Body of pancreas (tissue), 4 donors: ENCODE results near the gene TNNI2. TPM values are rescaled to one million over a fixed set of nuclear protein-coding genes. Genes with fewer than 3 reads are reported as not detected.
A peak's percentile ranks its signal among the peaks of the same experiment; 100 is the strongest.

ENCODE experiments used
- ATAC-seq: fragments of 150-250 bp; one replicate; pipeline ENCODE4 v1.9.1; 2016
- DNase-seq, 4 donors: peaks; one replicate each; pipeline ENCODE4 v3.0.0-alpha.2; 2019
- H3K27ac ChIP-seq, 4 donors: fragments of 200-600 bp; sonication (generic); 1 replicate in 3 of 4; 2 replicates in 1 of 4; pipeline versions ENCODE4 v1.5.1 to v1.6.1; 2016 to 2019; ENCODE audit warnings: mild to moderate bottlenecking in 1 of 4, mixed read lengths in 1 of 4, moderate library complexity in 1 of 4
- H3K27me3 ChIP-seq, 2 donors: fragments of 200-600 bp; sonication (generic); one replicate each; pipeline ENCODE4 v1.6.0; 2016; ENCODE audit warnings: mild to moderate bottlenecking in 1 of 2
- H3K36me3 ChIP-seq, 2 donors: fragments of 200-600 bp; sonication (generic); replicated peaks in 1 of 2; 2 replicates each; pipeline ENCODE4 v1.5.1; 2016; ENCODE audit warnings: low read depth in 2 of 2; ENCODE audit not compliant: insufficient read depth in 1 of 2
- H3K4me1 ChIP-seq: fragments of 200-600 bp; sonication (generic); one replicate; pipeline ENCODE4 v1.6.0; 2016
- H3K4me3 ChIP-seq, 2 donors: fragments of 200-600 bp; sonication (generic); 1 replicate in 1 of 2; 2 replicates in 1 of 2; pipeline ENCODE4 v1.5.1; 2016 to 2019
- H3K9me3 ChIP-seq, 3 donors: fragments of 200-600 bp; sonication (generic); 1 replicate in 2 of 3; 2 replicates in 1 of 3; pipeline ENCODE4 v1.5.1; 2016
- CTCF ChIP-seq, 7 experiments: fragments of 450-650 bp in 4 of 7; fragments of 200-600 bp in 3 of 7; sonication (generic) in 3 of 7; IDR thresholded peaks; one replicate each; pipeline ENCODE4 v1.5.1; 2016 to 2019; ENCODE audit warnings: antibody characterized with exemption in 7 of 7
- POLR2A ChIP-seq, 3 donors: fragments of 450-650 bp; IDR thresholded peaks; one replicate each; pipeline ENCODE4 v1.6.1; 2016; ENCODE audit warnings: antibody characterized with exemption in 3 of 3, mild to moderate bottlenecking in 2 of 3
- WGBS, 2 donors: methylation state at CpG; one replicate each; pipeline ENCODE4 v1.1.5; 2017; 5-methylcytosine and 5-hydroxymethylcytosine counted together
- intact Hi-C: fragments of 100-400 bp; cut with DNase I; formaldehyde crosslinking; loops from one replicate; pipeline ENCODE4 v1.15.1; 2023
- total RNA-seq, 2 donors: library from RNA; depleted of rRNA; stranded (reverse); fragments of >200 nt; gene quantifications; one replicate each; pipeline ENCODE4 v1.1.0, GENCODE V29; 2016

Gene TNNI2
- total RNA-seq, 2 donors from 2014 or later: 3.4 to 3.6 TPM

- WGBS, 2 donors: 47 to 50% methylated on average over 6 of the region's 6 CpGs
- no peak for ATAC-seq
- intact Hi-C loops: no loop called here
- no peaks in the 10 kb centered on the region for H3K36me3 ChIP-seq
- no peak for DNase-seq
- H3K4me1 ChIP-seq: peaks cover 85% of the 10 kb centered on the region
- TF ChIP-seq POLR2A (IDR thresholded peaks at IDR 0.05) (no peak), CTCF (IDR thresholded peaks at IDR 0.05) (no peak)
- peak overlapping the region; percentile 56 to 98 (median 94) for H3K27ac ChIP-seq
- H3K4me3 ChIP-seq: no peak overlapping the region
- no peaks in the 10 kb centered on the region for H3K9me3 ChIP-seq
- no peaks in the 10 kb centered on the region for H3K27me3 ChIP-seq
Measured at GRCh38 chr11:1830004-1830321, 8.8 kb upstream of the TNNI2 start.

- H3K27me3 ChIP-seq: no peaks in the 10 kb centered on the region
- no peak overlapping the region for H3K4me3 ChIP-seq
- DNase-seq: peak; percentile 90 to 95 (median 94)
- WGBS, 2 donors: 11 to 28% methylated on average over 13 to 32 of the region's 33 CpGs
- peak overlapping the region; percentile 56 to 98 (median 94) for H3K27ac ChIP-seq
- ATAC-seq: peak; percentile 65
- peaks cover 85% of the 10 kb centered on the region for H3K4me1 ChIP-seq
- H3K9me3 ChIP-seq: no peaks in the 10 kb centered on the region
- intact Hi-C loops: no loop called here
- TF ChIP-seq CTCF (IDR thresholded peaks at IDR 0.05): no peak
- TF ChIP-seq POLR2A (IDR thresholded peaks at IDR 0.05): peak in 2 of 3 donors; percentile 76 to 79
- no peaks in the 10 kb centered on the region for H3K36me3 ChIP-seq
Measured at GRCh38 chr11:1830322-1831223, 8.2 kb upstream of the TNNI2 start.

GRCh38 chr11:1831338-1832210 is 7.2 kb upstream of the TNNI2 start:
- no peaks in the 10 kb centered on the region for H3K36me3 ChIP-seq
- ATAC-seq (no peak), DNase-seq (peak in 1 of 4 donors; percentile 16)
- intact Hi-C loops: no loop called here
- H3K27ac ChIP-seq: peak overlapping the region; percentile 56 to 98 (median 94)
- H3K9me3 ChIP-seq: no peaks in the 10 kb centered on the region
- peaks cover 79% of the 10 kb centered on the region for H3K4me1 ChIP-seq
- no peak overlapping the region for H3K4me3 ChIP-seq
- WGBS, 2 donors: 63 to 69% methylated on average over 16 to 23 of the region's 26 CpGs
- H3K27me3 ChIP-seq: no peaks in the 10 kb centered on the region
- TF ChIP-seq POLR2A (IDR thresholded peaks at IDR 0.05) (no peak), CTCF (IDR thresholded peaks at IDR 0.05) (no peak)

- WGBS, 2 donors: 12 to 46% methylated on average over 4 to 37 of the region's 40 CpGs
- Histone ChIP-seq H3K27me3 (no peaks in the 10 kb centered on the region), H3K27ac (peak overlapping the region; percentile 93 to 98 (median 96)), H3K36me3 (no peaks in the 10 kb centered on the region), H3K9me3 (no peaks in the 10 kb centered on the region), H3K4me3 (no peak overlapping the region), H3K4me1 (peaks cover 73% of the 10 kb centered on the region)
- TF ChIP-seq CTCF (IDR thresholded peaks at IDR 0.05) (peak; percentile 77 to 99 (median 96)), POLR2A (IDR thresholded peaks at IDR 0.05) (peak in 2 of 3 donors; percentile 12 to 17)
- peak in 3 of 4 donors; percentile 54 to 72 (median 69) for DNase-seq
- intact Hi-C loops: no loop called here
- peak; percentile 9 for ATAC-seq
Measured at GRCh38 chr11:1832211-1832919, 6.4 kb upstream of the TNNI2 start.
